ENCODE results near the gene P4HA2.

The P4HA2 gene

DNA sequence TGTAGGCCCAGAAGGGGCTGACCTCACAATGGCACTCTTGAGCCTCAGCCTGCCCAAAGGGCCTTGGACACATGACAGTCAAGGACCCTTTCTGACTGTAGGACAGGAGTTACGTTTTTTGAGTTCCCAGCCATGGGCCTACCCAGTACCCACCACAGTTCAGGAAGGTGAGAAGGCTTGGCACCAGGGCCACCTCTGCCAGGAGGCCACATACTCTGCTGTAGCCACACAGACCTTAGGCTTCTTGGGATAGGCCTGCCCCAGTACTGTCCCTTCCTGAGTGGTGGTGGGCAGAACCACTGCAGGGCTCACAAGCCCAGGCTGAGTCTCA is 42.6 kb upstream of the P4HA2 start:
- no peak for TF ChIP-seq SIN3A (IDR thresholded peaks at IDR 0.05; ENCODE audit: borderline replicate concordance, insufficient read depth, low read length)
- TF ChIP-seq REST (IDR thresholded peaks at IDR 0.05; ENCODE audit: insufficient read depth in 1 of 2, low read depth in 2 of 2, low read length in 2 of 2): no peak
- TF ChIP-seq POLR2AphosphoS5 (IDR thresholded peaks at IDR 0.05; ENCODE audit: low read depth, low read length): no peak
- no peak for TF ChIP-seq FOXP2 (optimal IDR thresholded peaks at IDR 0.05; ENCODE audit: borderline replicate concordance, extremely low read depth, extremely low read length, insufficient read depth)
- TF ChIP-seq TAF1 (IDR thresholded peaks at IDR 0.05; ENCODE audit: borderline replicate concordance, insufficient read depth, low read length): no peak

- no peak for TF ChIP-seq SIN3A (IDR thresholded peaks at IDR 0.05; ENCODE audit: borderline replicate concordance, insufficient read depth, low read length)
- TF ChIP-seq FOXP2 (optimal IDR thresholded peaks at IDR 0.05; ENCODE audit: borderline replicate concordance, extremely low read depth, extremely low read length, insufficient read depth): no peak
- TF ChIP-seq TAF1 (IDR thresholded peaks at IDR 0.05; ENCODE audit: borderline replicate concordance, insufficient read depth, low read length): no peak
- no peak for TF ChIP-seq POLR2AphosphoS5 (IDR thresholded peaks at IDR 0.05; ENCODE audit: low read depth, low read length)
- no peak for TF ChIP-seq REST (IDR thresholded peaks at IDR 0.05; ENCODE audit: insufficient read depth in 1 of 2, low read depth in 2 of 2, low read length in 2 of 2)
Measured at GRCh38 chr5:132269635-132270334, 42.1 kb upstream of the P4HA2 start.

DNA sequence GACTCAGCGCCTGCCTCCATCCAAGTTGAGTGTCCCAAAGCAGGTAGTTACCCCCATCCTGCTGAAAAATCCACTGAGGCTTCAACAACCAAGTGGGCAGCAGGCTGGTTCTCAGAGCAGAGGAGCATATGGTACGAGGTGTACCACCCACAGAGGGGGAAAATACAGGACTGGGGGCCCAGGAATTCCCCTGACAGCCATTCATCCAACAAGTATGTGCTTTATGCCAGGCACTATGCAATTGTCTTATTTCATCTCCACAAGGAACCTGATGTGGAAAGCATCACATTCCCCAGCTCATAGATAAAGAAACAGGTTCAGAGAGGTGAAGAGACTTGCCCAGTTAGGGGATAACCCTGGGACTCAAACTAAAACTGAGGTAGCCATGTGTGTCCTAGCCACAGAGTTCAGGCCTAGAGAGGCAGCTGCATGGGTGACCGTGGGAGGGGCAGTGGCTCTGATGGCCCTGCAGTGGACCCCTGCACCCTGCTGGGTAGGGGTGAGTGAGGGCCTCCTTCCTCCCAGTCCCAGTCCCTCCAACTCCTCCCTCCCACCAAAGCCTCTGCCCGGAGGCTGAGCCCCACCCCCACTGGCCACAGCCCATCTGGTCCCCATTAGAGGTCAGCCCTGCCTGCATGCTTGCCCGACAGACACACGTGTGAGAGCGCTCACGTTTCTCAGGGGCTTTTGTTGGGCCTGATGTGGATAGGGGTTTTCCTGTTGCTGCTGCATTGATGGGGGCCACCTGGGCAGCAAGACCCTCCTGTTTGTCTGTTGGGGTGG is 41.3 kb upstream of the P4HA2 start:
- TF ChIP-seq SIN3A (IDR thresholded peaks at IDR 0.05; ENCODE audit: borderline replicate concordance, insufficient read depth, low read length) (no peak), TAF1 (IDR thresholded peaks at IDR 0.05; ENCODE audit: borderline replicate concordance, insufficient read depth, low read length) (no peak), FOXP2 (optimal IDR thresholded peaks at IDR 0.05; ENCODE audit: borderline replicate concordance, extremely low read depth, extremely low read length, insufficient read depth) (no peak), POLR2AphosphoS5 (IDR thresholded peaks at IDR 0.05; ENCODE audit: low read depth, low read length) (no peak), REST (IDR thresholded peaks at IDR 0.05; ENCODE audit: insufficient read depth in 1 of 2, low read depth in 2 of 2, low read length in 2 of 2) (no peak)

DNA sequence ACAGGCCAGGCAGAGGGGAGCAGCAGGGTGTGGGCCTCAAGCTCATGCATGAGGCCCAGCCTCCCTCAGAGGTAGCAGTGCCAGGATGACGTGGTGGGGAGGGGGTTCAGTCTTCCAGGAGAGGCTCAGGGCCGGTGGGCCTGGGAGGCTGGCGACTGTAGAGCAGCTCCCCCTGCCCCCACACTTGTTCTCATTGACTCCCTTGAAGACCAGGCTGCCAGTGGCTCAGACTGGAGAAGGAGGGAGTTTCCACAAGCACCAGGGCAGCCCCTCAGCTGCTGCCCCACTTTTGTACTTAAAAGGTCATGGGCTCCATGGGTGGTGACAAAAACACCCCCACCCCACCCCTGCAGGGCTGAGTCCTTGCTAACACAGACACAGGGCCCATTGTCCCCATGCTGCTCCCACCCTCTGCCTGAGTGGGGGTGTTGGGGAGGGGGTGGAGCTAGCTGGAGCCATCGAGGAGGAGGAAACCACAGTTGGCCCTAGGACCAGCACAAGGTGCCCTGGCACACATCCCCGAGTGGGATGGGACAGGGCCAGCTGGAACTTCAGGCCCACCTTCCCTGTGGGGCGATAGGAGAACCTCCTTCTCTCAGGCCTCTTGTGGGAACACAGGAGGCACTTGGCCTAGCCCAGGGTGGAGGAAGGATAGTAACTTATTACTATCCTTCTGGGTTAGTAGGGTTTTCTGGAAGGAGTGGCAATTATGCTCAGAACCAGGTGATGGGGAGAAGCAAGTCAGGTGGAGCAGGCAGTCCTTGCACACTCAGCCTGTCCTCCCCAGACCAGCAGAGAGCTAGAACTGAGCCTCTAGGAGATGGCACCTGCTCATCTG is 40.5 kb upstream of the P4HA2 start:
- TF ChIP-seq SIN3A (IDR thresholded peaks at IDR 0.05; ENCODE audit: borderline replicate concordance, insufficient read depth, low read length): no peak
- TF ChIP-seq TAF1 (IDR thresholded peaks at IDR 0.05; ENCODE audit: borderline replicate concordance, insufficient read depth, low read length): no peak
- TF ChIP-seq FOXP2 (optimal IDR thresholded peaks at IDR 0.05; ENCODE audit: borderline replicate concordance, extremely low read depth, extremely low read length, insufficient read depth): no peak

- TF ChIP-seq FOXP2 (optimal IDR thresholded peaks at IDR 0.05; ENCODE audit: borderline replicate concordance, extremely low read depth, extremely low read length, insufficient read depth) (no peak), POLR2AphosphoS5 (IDR thresholded peaks at IDR 0.05; ENCODE audit: low read depth, low read length) (no peak), SIN3A (IDR thresholded peaks at IDR 0.05; ENCODE audit: borderline replicate concordance, insufficient read depth, low read length) (no peak), REST (IDR thresholded peaks at IDR 0.05; ENCODE audit: insufficient read depth in 1 of 2, low read depth in 2 of 2, low read length in 2 of 2) (no peak), TAF1 (IDR thresholded peaks at IDR 0.05; ENCODE audit: borderline replicate concordance, insufficient read depth, low read length) (no peak)
Measured at GRCh38 chr5:132267166-132267739, 39.6 kb upstream of the P4HA2 start.
